GM12873 (cell line): ENCODE results near the gene HMX2.

Experiments used
- TF ChIP-seq, protein P1 (sequence below): IDR thresholded peaks from 2 replicates; pipeline ENCODE4 v1.5.1; 2012; ENCODE audit warnings: low read depth, mild to moderate bottlenecking, moderate library complexity, low read length, control low read depth; ENCODE audit not compliant: insufficient read depth; ENCODE audit errors: missing control alignments

The HMX2 gene

DNA sequence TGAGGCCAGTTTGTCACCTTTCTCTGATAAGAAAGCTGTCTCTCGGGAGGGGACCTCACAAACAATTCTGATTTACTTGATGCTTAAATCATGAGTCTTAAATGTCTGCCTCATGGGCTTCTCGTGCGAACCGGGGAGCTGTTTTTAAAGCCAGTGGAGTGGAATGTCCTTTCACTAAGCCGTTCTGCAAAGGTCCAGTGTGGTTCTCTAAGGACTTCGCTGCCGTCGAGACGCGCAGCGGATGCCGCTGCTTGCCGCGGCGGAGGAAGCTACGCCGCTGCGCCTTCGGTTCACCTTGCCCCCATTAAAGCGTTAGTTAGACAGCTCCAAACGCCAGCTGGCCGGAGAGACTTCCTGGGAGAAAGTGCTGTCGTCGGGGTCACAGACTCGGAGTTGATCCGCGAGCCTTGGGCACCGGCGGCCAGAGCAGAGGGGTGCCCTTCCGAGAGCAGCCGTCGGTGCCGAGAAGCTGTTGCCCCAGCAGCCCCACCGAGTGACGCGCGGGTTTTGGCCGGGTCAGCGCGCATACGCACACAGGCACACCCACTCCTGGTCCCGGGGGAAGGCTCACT lies 13.5 kb upstream of the HMX2 start:
- TF ChIP-seq, protein P1, sequence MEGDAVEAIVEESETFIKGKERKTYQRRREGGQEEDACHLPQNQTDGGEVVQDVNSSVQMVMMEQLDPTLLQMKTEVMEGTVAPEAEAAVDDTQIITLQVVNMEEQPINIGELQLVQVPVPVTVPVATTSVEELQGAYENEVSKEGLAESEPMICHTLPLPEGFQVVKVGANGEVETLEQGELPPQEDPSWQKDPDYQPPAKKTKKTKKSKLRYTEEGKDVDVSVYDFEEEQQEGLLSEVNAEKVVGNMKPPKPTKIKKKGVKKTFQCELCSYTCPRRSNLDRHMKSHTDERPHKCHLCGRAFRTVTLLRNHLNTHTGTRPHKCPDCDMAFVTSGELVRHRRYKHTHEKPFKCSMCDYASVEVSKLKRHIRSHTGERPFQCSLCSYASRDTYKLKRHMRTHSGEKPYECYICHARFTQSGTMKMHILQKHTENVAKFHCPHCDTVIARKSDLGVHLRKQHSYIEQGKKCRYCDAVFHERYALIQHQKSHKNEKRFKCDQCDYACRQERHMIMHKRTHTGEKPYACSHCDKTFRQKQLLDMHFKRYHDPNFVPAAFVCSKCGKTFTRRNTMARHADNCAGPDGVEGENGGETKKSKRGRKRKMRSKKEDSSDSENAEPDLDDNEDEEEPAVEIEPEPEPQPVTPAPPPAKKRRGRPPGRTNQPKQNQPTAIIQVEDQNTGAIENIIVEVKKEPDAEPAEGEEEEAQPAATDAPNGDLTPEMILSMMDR = no peak

DNA sequence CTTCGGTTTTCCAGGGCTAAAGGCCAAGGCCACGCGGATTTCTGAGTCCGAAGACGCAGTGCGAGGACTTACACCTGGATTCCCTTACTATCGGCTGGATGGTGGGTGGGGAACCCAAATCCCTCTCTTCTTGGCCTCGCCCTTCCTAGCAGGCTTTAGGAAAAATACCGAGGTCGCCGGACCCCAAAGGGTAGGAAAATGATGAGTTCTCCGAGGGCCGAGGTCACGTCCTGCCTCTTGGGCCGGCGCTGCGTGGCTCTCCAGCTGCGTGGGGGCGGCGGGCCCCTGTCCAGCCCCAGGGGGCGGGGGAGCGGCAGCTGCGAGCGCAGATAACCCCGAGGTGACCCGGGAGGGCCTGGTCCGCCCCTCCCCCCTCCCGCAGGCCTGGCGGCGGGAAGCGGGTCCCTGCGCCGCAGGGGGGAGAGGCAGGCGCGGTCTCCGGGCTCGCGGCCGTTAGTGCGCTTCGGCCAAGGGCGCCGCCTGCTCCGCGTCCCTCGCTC lies 13.0 kb upstream of the HMX2 start:
- TF ChIP-seq, protein P1 = no peak

DNA sequence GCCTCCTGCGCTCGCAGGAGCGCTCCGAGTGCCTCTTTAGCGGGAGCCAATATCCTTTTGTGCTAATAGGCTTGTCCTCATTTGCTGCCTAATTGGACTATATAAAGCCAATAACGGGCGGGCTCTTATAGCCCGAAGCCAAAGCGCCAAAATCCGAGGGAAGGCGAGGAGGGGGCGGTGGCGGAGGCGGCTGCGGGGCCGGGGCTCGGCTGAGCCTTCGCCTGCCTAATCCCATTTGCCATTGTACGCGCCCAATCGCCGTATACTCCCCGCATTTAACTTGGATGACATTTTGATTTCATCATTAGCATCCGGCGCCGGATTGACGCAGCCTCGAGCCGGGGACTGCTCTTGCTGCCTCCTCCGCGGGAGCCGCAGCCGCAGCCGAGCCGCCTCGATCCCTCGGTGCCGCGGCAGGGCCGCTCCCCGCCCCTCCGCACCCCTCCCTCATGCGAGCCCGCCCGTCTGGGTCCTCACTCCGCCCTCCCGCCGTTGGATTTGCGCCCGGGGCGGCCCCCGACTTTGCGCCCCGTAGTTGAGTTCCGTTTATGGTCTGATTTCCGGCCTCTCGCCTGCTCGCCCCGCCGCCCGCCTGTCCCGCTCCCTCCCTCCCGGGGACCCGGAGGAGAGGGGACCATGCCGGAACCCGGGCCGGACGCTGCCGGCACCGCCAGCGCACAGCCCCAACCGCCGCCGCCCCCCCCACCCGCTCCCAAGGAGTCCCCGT lies 12.4 kb upstream of the HMX2 start, which contains the start of gene HMX3:
Gene HMX3, plus strand, starts transcription at position 556 of the 727 bp plus-strand sequence. Its CDS starts 81 bp downstream, at position 637.
- TF ChIP-seq, protein P1 = no peak

DNA sequence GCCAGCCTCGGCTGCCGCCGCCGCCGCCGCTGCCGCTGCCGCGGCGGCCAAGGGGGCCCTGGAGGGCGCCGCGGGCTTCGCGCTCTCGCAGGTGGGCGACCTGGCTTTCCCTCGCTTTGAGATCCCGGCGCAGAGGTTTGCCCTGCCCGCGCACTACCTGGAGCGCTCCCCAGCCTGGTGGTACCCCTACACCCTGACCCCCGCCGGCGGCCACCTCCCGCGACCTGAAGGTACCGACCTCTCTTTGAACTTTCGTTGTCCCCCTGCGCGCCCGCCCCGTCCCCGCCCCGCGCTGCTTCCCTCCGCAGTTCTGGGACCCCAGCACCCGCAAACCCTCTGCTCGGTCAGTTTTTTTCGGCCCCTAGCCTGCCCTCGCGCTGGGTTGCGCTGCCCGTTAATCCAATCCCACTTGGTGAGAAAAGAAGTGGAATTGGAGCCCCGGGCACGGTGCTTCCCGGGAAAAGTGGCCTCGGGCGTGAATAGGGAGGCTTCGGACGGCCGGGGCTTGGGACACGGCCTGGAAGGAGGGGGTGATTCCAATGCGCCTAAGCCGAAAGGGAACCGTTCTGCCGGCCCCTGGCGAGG lies 11.6 kb upstream of the HMX2 start:
- TF ChIP-seq, protein P1 = no peak

DNA sequence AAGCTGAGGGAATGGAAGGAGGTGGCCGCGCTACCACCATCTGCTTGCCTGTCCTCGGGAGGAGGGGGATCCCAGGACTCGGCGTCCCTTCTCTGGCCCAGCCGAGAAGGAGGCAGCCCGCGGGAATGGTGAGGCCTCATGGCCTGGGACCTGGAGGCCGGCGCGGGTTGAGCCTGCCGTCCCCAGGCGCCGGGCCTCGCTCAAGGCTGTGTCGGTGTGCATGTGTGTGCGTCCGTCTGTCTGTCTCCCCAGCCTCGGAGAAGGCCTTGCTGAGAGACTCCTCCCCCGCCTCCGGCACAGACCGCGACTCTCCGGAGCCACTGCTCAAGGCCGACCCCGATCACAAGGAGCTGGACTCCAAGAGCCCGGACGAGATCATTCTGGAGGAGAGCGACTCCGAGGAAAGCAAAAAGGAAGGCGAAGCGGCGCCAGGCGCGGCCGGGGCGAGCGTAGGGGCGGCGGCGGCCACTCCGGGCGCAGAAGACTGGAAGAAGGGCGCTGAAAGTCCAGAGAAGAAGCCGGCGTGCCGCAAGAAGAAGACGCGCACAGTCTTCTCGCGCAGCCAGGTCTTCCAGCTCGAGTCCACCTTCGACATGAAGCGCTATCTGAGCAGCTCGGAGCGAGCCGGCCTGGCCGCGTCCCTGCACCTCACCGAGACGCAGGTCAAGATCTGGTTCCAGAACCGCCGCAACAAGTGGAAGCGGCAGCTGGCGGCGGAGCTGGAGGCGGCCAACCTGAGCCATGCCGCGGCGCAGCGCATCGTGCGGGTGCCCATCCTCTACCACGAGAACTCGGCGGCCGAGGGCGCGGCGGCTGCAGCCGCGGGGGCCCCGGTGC lies 10.9 kb upstream of the HMX2 start:
- TF ChIP-seq, protein P1 = no peak

DNA sequence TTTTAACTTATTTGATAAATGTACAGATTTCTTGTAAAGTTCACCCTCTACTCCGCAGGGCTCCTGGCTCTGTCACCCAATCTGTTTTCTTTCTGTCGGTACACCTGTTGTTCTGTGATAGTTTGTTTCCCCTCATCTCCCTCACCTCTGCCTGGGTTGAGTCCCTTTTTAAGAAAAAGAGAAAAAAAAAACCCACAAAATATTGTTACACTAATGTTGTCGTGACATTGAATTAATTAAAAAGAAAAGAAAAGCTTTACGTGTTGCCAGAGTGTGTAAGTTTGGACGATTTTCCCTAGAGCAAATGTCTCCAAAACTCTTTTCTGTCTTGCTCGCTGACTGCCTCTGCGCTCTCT lies 8.8 kb upstream of the HMX2 start:
- TF ChIP-seq, protein P1 = no peak

DNA sequence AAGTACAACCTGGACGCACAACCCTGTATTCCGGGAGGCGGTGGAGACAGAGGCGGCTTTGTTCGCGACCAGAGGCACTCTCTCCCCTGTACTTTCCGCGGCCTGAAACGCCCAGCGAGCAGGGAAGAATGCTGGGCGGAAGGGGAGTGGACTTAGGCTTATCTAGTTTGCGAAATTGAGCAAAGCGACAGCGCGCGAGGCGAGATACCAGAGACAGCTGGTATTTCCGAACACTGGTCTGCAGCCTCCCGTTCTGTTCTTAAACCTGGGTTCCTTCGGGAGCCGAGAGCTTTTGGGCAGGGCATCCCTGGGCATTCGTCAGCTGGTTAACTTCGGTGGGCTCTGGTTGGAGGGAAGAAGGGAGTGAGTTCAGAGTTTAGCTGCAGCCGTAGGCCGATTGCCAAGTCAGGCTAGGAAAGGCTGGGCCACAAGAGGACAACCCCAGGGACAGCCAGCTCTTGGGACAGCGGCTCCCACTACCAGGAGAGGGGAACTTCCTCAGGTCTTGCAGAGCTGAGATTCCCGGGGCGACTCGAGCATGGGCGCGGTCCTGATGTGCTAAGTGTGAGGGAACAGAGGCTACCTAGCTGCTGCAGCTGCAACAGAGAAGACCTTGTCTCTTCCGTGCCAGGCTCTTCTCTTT lies 8.3 kb upstream of the HMX2 start:
- TF ChIP-seq, protein P1 = no peak
